ENCODE data around the gene CDKN2D. TPM values are rescaled to one million over a fixed set of nuclear protein-coding genes. Genes with fewer than 3 reads are reported as not detected.

The CDKN2D gene
- total and polyA plus RNA-seq, 2 of the 13 experiments (the other 11 are each of a cell fraction or from before 2014, with no cell fraction given), result 5.4 to 8.6 TPM

GRCh38 chr19:10580979-10581631, 12.3 kb upstream of the CDKN2D start (continued):
- TF ChIP-seq SNAPC5 (CRISPR knock-in tag; IDR thresholded peaks at IDR 0.05; ENCODE audit: borderline replicate concordance), result no peak
- TF ChIP-seq HMG20B (CRISPR knock-in tag; conservative IDR thresholded peaks at IDR 0.05), result 0 out of 2 replicates have a peak, but pooled peaks have one; percentile 12
- no peak for TF ChIP-seq ZNF326 (CRISPR knock-in tag; IDR thresholded peaks at IDR 0.05; ENCODE audit: borderline replicate concordance)
- 0 out of 2 replicates have a peak, but pooled peaks have one; percentile 63 for TF ChIP-seq THAP7 (CRISPR knock-in tag; IDR thresholded peaks at IDR 0.05)
- TF ChIP-seq KDM2A (CRISPR knock-in tag; IDR thresholded peaks at IDR 0.05; ENCODE audit: borderline replicate concordance, low read depth), result peak; percentile 63
- no peak for TF ChIP-seq ZNF562 (CRISPR knock-in tag; IDR thresholded peaks at IDR 0.05; ENCODE audit: borderline replicate concordance)
- TF ChIP-seq NKX3-1 (CRISPR knock-in tag; IDR thresholded peaks at IDR 0.05), result no peak
- TF ChIP-seq ZNF333 (CRISPR knock-in tag; IDR thresholded peaks at IDR 0.05; ENCODE audit: borderline replicate concordance), result no peak
- no peak for TF ChIP-seq SETDB1 (CRISPR knock-in tag; IDR thresholded peaks at IDR 0.05; ENCODE audit: borderline replicate concordance)
- TF ChIP-seq TMF1 (CRISPR knock-in tag; IDR thresholded peaks at IDR 0.05; ENCODE audit: low read depth), result no peak
- TF ChIP-seq HDAC2 (CRISPR knock-in tag; IDR thresholded peaks at IDR 0.05), result peak; percentile 15; the same call in 1 of the 2 replicates
- no peak for TF ChIP-seq ZC3H4 (CRISPR knock-in tag; IDR thresholded peaks at IDR 0.05; ENCODE audit: borderline replicate concordance)
- TF ChIP-seq STAT5B (CRISPR knock-in tag; IDR thresholded peaks at IDR 0.05), result no peak
- TF ChIP-seq KLF9 (CRISPR knock-in tag; IDR thresholded peaks at IDR 0.05; ENCODE audit: low read depth), result no peak
- peak; percentile 39; the same call in 1 of the 2 replicates for TF ChIP-seq ZNF580 (CRISPR knock-in tag; IDR thresholded peaks at IDR 0.05; ENCODE audit: borderline replicate concordance, low read depth)
- no peak for TF ChIP-seq ZUFSP (CRISPR knock-in tag; IDR thresholded peaks at IDR 0.05; ENCODE audit: borderline replicate concordance)
- TF ChIP-seq ETS1 (CRISPR knock-in tag; IDR thresholded peaks at IDR 0.05), result no peak
- no peak; the same call in 1 of the 2 replicates for TF ChIP-seq KDM5B (CRISPR knock-in tag; IDR thresholded peaks at IDR 0.05; ENCODE audit: borderline replicate concordance)
- TF ChIP-seq ZNF614 (CRISPR knock-in tag; IDR thresholded peaks at IDR 0.05; ENCODE audit: borderline replicate concordance), result 0 out of 2 replicates have a peak, but pooled peaks have one; percentile 44
- TF ChIP-seq EP300 (IDR thresholded peaks at IDR 0.05; ENCODE audit: low read depth in 2 of 2, low read length in 2 of 2), result no peak
- TF ChIP-seq EP300 (CRISPR knock-in tag; IDR thresholded peaks at IDR 0.05; ENCODE audit: borderline replicate concordance), result no peak
- TF ChIP-seq ZGPAT (CRISPR knock-in tag; IDR thresholded peaks at IDR 0.05), result 0 out of 2 replicates have a peak, but pooled peaks have one; percentile 26
- no peak for TF ChIP-seq ZNF24 (IDR thresholded peaks at IDR 0.05)

Measured in HepG2 (cell line).